Cerebellar cortex (tissue), 1 donor: ENCODE data around the gene TNPO3.
"Not testable (repeated sequence)": the region's sequence is repeated elsewhere in the genome, so short reads cannot be mapped to it uniquely, and the experiment has no call there.

Experiments
- DNase-seq: peaks from one replicate; pipeline ENCODE4 v3.0.0-alpha.2; 2015; ENCODE audit warnings: low spot score

Gene TNPO3

DNA sequence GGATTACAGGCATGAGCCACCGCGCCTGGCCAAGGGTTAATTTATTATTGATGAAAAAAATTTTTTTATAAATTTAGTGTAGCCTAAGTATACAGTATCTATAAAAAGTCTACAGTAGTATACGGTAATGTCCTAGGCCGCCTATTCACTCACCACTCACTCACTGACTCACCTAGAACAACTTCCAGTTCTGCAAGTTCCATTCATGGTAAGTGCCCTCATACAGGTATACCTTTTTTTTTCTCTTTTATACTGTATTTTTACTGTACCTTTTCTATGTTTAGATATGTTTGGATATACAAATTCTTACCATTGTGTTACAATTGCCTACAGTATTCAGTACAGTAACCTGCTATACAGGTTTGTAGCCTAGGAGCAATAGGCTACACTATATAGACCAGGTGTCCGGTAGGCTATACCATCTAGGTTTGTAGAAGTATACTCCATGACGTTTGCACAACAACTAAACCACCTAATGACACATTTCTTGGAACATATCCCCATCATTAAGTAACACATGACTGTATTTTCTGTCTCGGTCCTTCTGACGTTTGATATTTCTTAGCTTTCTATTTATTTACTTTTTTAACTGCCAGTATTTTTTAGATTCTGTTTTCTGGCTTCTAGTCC is 93.8 kb downstream of the TNPO3 start:
- no peak for DNase-seq

DNA sequence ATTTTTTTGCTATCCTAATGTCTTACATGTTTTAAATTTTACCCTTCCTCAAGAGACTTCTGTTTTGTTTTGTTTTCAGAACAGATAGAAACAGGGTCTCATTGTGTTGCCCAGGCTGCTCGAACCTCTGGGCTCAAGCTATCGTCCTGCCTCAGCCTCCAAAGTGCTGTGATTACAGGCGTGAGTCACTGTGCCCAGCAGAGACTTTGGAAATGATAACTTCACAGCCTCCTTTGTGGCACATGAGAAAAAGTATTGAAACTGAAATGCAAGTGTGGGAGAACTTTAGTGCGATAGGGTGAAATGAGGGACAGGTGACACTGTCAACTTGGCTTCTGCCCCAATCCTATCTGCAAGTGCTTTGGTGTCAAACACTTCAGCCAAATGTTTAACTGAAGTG is 95.6 kb downstream of the TNPO3 start:
- DNase-seq, result no peak

DNA sequence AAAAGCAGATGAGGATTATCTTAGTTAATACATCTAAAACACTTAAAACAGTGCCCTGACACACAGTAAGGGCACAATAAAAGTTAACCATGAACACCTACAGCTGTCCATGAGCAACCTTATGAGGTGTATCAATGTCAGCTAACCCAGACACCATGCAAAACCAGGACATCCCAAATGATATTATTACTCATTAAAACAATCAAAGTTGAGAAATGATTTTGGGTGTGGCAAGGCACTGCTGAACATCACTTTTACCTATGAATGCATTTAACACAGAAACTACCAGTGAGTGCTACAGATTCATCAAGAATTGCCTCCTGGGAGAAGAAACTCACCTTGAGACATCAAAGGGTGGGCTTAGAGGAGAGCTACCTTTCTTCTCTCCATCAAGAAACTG is 98.9 kb downstream of the TNPO3 start:
- DNase-seq, result no peak

DNA sequence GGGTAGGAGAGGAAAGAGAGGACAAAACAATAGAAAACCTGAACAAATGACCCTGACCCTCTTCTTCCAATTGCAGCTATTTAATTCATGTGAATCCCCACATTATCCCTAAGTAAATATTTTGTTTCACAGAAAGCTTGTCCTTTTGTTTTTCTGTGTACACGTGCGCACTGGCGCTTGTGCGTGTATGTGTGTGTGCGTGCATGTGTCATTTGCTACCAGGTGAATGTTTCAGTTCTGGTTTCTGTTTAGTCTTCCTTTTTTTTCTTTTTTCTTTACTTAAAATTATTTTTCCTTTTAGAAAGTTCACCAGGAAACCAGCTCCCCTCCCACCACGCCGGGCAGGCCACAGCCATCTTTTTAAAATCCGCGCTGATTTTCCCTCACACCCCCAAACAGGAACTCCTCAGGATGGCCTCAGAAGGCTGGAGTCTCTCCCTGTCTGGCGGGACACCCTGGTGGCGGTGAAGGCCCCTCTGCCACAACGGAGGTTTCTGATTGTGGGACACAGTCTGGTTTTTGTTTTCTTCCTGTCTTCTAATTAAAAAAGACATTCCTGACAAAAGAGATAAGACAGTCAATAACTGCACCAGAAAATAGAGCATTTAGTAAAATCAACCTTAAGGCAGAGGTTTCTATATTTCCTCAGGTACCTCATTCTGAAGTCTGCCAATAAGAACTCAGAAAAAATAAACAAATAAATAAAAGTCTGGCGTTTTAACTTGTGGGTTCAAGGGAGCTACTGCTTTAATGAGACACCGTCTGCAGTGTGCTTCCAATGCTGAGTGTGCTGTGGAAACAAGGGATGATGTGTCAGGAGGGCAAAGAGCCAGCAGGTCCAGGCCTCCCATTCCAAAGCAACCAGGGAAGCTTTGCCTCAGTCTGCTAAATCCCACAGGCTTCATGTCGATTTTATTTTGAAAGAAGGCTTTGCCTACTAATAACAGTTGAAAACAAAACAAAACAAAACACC is 99.8 kb downstream of the TNPO3 start:
- no peak for DNase-seq

GRCh38 chr7:128954150-128954549 is 100.8 kb downstream of the TNPO3 start:
- no peak for DNase-seq

DNA sequence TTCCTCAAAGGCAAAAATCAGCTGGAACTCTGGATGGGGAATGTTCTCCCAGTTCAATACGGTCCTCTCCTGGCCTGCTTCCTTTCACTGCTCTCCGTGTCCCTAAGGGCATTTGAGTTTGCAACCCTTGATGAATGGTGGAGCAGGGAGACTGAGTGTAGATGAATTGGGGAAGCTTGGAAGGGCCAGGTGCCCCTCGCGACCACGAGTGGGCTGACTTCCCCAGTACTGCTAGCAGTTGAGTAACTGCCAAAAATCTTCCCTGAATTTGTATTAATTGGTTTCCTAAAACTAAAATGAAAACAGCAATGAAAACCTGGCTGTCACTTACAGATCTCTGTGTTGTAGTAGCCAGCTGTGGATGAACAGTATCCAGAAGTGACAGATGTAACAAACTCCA is 103.6 kb downstream of the TNPO3 start:
- no peak for DNase-seq

DNA sequence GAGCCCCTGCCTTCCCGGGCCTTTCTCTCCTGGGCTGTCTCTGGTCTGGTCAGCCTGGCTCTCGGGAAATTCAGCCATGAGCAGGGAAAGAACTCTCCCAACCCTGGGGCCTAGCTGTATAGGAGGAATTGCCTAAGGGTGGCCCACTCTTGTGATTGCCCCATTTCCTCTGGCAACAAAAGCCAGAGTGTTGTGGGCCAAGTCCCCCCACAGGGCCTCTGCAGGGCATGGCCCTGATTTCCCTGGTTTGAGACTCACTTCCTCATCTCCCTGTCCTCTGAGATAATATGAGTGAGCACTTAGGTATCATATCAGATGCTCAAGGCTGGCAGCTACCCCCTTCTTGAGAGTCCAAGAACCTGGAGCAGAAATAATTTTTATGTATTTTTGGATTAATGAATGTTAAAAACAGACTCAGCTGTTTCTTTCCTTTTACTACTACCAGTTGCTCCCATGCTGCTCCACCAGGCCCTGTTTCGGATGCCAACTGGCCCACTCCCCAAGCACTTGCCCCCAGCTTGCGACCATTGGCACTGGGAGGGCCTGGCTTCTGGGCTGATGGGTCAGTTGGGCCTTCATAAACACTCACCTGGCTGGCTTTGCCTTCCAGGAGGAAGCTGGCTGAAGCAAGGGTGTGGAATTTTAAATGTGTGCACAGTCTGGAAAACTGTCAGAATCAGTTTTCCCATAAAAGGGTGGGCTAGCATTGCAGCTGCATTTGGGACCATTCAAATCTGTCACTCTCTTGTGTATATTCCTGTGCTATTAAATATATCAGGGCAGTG is 105.7 kb downstream of the TNPO3 start:
- no peak for DNase-seq

- no peak for DNase-seq
Observed at GRCh38 chr7:128948312-128948973, 106.5 kb downstream of the TNPO3 start.

- DNase-seq, result no peak
Observed at GRCh38 chr7:128947854-128948253, 107.1 kb downstream of the TNPO3 start.

- DNase-seq, result no peak
Observed at GRCh38 chr7:128946936-128947830, 107.7 kb downstream of the TNPO3 start.

GRCh38 chr7:128945668-128946366 is 109.1 kb downstream of the TNPO3 start:
- no peak for DNase-seq

DNA sequence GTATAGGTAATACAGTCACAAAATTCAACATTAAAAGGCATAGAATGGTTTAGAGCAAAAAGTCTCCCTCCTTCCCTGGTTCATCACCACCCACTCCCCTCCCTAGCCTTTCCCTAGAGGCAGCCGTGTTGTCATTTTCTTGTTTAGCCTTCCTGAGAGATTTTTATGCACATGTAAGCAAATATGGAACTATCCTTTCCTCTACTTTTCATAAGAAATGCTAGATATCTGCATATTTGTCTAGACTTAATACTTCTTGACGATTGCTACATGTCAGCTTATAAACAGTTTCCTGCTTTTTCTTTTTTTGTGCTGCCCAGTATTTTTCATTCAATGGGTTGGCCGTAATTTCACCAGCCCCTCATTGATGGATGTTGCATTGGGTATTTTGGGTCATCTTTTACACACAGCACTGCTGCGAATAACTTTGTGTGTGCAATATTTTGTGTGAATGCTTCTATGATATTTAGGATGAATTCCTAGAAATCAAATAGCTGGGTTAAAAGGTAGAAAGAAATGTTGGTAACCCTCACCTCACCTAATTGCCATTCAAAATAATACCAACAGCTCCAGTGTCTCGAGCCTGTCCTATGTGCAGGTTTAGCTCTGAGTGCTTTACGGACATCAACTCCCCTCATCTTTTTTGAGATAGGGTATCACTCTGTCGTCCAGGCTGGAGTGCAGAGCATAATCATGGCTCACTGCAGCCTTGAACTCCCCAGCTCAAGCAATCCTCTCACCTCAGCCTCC is 110.2 kb downstream of the TNPO3 start:
- no peak for DNase-seq

DNA sequence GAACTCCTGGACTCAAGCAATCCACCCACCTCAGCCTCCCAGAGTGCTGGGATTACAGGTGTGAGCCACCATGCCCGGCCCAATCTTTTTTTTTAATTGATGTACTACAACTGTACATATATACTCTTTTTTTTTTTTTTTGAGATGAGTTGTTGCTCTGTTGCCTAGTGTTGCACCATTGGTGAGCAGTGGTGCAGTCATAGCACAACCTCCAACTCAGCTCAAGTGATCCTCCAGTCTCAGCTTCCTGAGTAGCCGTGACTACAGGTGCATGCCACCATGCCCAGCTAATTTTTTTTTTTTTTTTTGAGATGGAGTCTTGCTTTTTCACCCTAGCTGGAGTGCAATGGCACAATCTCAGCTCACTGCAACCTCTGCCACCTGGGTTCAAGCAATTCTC is 111.7 kb downstream of the TNPO3 start:
- DNase-seq, result not testable (repeated sequence)

- no peak for DNase-seq
Observed at GRCh38 chr7:128941946-128942526, 112.9 kb downstream of the TNPO3 start.

GRCh38 chr7:128941323-128941890 is 113.5 kb downstream of the TNPO3 start:
- DNase-seq, result no peak

- DNase-seq, result no peak
Observed at GRCh38 chr7:128940494-128941322, 114.2 kb downstream of the TNPO3 start.

- DNase-seq, result no peak
Observed at GRCh38 chr7:128939861-128940410, 115.0 kb downstream of the TNPO3 start.
